AG09309 (cell line): Measurements from ENCODE around the gene ZNF740.

ENCODE experiments used
- DNase-seq: peaks from one replicate; pipeline ENCODE4 v3.0.0-alpha.2; 2010; ENCODE audit warnings: low read depth
- H3K4me3 ChIP-seq: 2 replicates; pipeline ENCODE4 v1.5.1; 2011; ENCODE audit warnings: mild to moderate bottlenecking, low read depth, low read length, moderate library complexity; ENCODE audit not compliant: control insufficient read depth
- TF ChIP-seq, protein P1 (sequence below): IDR thresholded peaks from 2 replicates; pipeline ENCODE4 v1.5.1; 2011; ENCODE audit warnings: mild to moderate bottlenecking, low read depth, low read length, inconsistent platforms; ENCODE audit not compliant: insufficient read depth, control insufficient read depth; ENCODE audit errors: missing control alignments

Gene ZNF740

DNA sequence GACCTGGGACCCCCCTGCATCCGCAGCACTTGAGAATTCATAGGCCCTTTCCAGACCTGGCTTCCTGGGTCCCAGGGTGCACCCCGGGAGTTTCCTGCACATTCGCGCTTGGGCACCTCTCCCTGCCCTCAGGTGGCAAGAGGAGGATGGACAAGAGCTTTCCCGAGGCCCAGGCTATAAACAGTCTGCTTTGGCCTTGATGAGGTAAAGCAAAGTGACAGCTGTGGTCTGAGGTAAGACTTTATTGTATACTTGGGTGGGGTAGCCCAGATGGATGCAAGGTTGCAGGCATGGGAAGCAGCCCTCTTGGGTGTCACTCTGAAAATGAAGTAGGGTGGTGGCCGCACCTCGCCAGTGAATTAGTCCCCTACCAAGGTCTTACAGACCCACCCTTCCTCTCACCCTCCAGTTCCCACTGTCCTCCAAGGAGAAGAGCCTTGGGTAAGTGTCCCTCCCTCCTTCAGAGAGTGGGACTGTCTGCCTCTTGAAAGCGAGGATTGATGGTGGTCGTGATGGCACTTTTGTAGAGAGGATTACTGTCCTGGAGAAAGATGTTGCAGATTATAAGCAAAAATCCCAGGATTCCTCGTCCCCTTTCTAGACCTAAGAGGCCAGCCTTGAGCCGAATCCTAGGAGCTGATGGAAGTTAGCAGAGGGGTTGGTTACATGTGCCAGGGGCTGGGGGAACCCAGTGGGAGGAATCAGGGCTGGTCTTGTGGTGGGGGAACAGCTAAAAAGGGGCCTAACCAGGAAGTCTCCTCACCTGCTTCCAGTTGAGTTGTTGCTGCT, 10.8 kb downstream of the ZNF740 start:
- H3K4me3 ChIP-seq = no peak overlapping the region
- TF ChIP-seq, protein P1, sequence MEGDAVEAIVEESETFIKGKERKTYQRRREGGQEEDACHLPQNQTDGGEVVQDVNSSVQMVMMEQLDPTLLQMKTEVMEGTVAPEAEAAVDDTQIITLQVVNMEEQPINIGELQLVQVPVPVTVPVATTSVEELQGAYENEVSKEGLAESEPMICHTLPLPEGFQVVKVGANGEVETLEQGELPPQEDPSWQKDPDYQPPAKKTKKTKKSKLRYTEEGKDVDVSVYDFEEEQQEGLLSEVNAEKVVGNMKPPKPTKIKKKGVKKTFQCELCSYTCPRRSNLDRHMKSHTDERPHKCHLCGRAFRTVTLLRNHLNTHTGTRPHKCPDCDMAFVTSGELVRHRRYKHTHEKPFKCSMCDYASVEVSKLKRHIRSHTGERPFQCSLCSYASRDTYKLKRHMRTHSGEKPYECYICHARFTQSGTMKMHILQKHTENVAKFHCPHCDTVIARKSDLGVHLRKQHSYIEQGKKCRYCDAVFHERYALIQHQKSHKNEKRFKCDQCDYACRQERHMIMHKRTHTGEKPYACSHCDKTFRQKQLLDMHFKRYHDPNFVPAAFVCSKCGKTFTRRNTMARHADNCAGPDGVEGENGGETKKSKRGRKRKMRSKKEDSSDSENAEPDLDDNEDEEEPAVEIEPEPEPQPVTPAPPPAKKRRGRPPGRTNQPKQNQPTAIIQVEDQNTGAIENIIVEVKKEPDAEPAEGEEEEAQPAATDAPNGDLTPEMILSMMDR = no peak
- DNase-seq = no peak

DNA sequence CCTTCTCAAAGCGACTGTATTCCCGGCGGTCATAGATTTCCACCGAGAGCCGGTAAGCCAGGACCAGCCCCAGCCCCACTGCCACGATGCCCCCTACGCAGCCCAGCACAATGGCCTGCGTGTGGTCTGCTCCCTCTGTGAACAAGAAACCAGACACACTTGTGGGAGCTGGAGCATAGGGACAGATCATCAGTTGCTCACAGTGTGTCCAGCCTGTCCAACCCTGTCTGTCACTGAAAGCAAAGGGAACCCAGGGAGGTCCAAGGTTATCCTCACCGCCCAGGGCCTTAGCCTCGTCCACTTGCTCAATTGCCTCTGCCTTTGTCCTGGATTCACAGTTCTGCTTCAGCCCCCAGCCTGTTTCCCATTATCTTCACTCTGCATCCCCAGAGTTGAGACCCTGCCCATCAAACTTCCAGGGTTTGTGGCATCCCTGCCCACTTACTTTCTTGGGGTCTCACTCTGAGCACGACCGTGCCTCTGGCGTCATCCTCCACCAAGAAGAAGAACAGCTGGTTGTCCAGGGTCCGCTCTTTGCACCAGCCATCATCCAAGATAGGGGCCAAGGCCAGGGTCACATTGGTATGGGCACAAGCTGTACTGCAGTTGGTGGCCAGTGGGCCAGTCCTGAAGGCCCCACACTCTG, 11.5 kb downstream of the ZNF740 start:
- TF ChIP-seq, protein P1 = no peak
- no peak overlapping the region for H3K4me3 ChIP-seq
- DNase-seq = no peak

DNA sequence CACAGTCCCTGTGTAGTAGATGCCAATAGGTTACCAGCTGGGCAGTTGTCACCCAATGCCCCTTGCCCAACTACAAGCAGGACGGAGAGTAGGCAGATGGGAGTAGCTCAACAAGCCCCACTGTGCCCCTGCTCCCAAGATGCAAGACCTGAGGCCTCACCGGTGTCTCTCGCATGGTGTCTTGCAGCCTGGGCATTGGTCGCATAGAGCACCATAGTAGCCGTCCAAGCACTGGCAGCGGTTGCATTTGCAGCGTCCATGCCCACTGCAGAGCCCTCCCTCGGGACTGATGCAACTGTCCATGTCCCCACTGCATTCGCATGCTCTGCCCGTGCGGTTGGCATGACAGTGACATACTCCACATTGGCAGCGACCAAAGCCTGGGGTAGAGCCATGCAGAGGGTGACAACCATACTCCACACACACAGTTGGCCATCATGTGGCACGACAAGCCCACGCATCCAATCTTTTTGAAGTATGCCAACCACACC, 12.1 kb downstream of the ZNF740 start:
- TF ChIP-seq, protein P1 = no peak
- no peak overlapping the region for H3K4me3 ChIP-seq
- DNase-seq = no peak

DNA sequence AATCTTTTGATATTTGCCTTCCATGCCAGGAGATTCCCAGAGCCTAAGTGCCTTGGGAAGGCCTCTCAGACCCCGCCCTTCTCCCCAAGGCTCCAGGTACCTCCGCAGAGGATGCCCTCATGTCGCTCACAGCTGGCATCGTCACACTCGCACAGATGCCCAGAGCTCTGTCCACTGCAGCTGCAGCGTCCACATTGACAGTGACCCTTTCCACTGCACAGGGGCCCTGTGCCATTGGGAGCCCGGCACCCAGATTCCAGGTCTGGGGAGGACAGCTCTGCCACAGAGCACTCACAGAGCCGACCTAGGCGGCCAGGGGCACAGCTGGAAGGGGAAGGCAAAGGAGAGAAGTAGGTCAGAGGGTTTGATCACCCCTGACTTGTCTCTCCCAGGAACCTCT, 12.5 kb downstream of the ZNF740 start:
- no peak for DNase-seq
- H3K4me3 ChIP-seq = no peak overlapping the region
- TF ChIP-seq, protein P1 = no peak

DNA sequence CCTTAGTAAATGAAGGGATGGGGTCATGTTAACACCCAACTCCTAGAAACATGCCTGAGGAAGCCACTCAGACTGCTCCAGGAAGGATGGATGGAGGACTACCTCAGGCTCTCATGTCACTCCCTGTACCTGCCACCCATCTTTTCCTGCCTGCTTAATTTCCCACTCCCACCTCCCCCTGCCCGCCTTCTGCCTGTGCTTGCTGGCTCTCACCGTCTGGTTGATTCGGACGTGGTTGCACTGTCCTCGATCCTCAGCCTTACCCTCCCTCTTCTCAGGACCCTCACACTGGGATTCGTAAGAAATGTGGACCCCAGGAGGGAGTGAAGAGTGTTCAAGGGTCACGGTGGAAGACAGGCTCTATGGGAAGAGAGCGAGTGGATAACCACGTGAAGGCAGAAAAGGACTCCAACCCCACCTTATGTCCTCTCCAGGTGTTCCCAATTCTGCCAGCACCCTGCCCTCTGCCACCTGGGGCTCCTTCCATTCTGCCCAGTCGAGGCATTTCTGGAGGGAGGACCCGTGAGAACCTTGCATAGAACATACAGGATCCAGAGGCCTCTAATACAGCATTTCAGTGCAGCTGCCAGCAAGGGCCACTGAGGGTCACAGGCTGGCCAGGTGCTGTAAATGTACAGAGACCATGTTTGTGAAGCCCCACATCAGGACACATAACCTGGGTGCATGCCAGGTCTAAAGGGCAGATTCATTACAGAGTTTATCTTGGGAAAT, 13.6 kb downstream of the ZNF740 start:
- TF ChIP-seq, protein P1 = no peak
- H3K4me3 ChIP-seq = no peak overlapping the region
- no peak for DNase-seq

DNA sequence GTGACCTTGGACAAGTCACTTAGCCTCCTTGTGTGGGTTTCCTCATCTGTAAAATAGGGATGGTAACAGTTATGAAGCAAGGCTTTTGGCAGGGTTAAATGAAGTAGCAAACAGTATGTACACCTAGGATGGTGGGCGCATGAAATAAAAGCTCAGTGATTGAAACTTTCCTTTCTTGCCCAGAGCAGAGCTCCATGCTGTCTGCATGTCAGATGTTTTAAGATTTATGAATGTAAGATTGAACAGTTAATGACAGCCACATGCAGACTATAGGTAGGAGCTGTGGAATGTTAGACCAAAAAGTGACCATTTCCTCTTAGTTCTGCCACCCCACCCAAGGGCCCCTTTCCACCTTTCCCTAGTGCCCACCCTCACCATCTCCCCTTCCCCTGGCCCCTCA, 14.5 kb downstream of the ZNF740 start:
- DNase-seq = no peak
- TF ChIP-seq, protein P1 = no peak
- no peak overlapping the region for H3K4me3 ChIP-seq
